Activated naive CD4-positive, alpha-beta T cell treated with anti-CD3 and anti-CD28 coated beads, Interleukin-2, amount 10 ng/mL, durations not matched to agents 7 days and 5 days (primary cell): ENCODE results near the gene CS.

ENCODE experiments used
- CTCF ChIA-PET: fragments of 350-600 bp; sonication (Branson Sonifier 250); formaldehyde crosslinking; loops from one replicate; lab custom pipeline; 2021; ENCODE audit warnings: antibody characterized with exemption; lab: Charles Lee
- DNase-seq: peaks from one replicate; pipeline ENCODE4 v3.0.0-alpha.2; 2020
- H3K27ac Mint-ChIP-seq: one replicate; pipeline ENCODE4 v1.8.0; 2021; ENCODE audit warnings: mild to moderate bottlenecking, moderate library complexity, mixed read lengths
- H3K27me3 Mint-ChIP-seq: one replicate; pipeline ENCODE4 v1.8.0; 2021; ENCODE audit warnings: mild to moderate bottlenecking, mixed read lengths
- H3K36me3 Mint-ChIP-seq: one replicate; pipeline ENCODE4 v1.8.0; 2021; ENCODE audit warnings: mixed read lengths
- H3K4me1 Mint-ChIP-seq: one replicate; pipeline ENCODE4 v1.8.0; 2021; ENCODE audit warnings: mixed read lengths
- H3K4me3 Mint-ChIP-seq: one replicate; pipeline ENCODE4 v1.8.0; 2021; ENCODE audit warnings: mild to moderate bottlenecking, moderate library complexity, mixed read lengths
- H3K9me3 Mint-ChIP-seq: one replicate; pipeline ENCODE4 v1.8.0; 2021; ENCODE audit warnings: mixed read lengths

CS gene

DNA sequence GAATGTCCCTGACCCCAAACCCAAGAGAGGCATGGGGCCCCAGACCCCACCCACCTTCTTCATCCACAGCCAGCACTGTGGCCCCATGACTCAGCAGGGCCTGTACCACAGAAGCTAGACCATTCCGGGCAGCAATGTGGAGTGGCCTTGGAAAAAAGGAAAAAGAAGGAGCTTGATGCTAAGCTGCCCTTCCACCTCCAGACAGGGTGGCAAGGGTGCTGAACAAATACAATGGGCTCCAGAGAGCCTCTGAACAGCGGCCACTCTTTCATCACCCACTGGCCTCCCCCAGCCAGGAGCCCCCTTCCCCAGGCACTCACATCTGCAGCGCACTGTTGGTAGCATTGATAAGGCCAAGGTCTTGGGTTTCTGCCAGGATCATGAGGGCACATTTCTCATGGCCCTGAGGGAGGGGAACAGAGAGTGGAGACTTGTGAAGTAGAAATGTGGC is 56.4 kb downstream of the CS start:
- H3K27ac Mint-ChIP-seq, result no peak overlapping the region
- no peak for DNase-seq
- H3K4me3 Mint-ChIP-seq, result no peak overlapping the region
- H3K27me3 Mint-ChIP-seq, result no peaks in the 10 kb centered on the region
- H3K9me3 Mint-ChIP-seq, result no peaks in the 10 kb centered on the region
- peaks cover 43% of the 10 kb centered on the region for H3K36me3 Mint-ChIP-seq
- H3K4me1 Mint-ChIP-seq, result no peaks in the 10 kb centered on the region
- CTCF ChIA-PET, result no interaction called here

GRCh38 chr12:56242986-56243385 is 57.1 kb downstream of the CS start:
- no peak overlapping the region for H3K27ac Mint-ChIP-seq
- no peaks in the 10 kb centered on the region for H3K27me3 Mint-ChIP-seq
- no peak overlapping the region for H3K4me3 Mint-ChIP-seq
- H3K9me3 Mint-ChIP-seq, result no peaks in the 10 kb centered on the region
- DNase-seq, result no peak
- no peaks in the 10 kb centered on the region for H3K4me1 Mint-ChIP-seq
- H3K36me3 Mint-ChIP-seq, result peaks cover 42% of the 10 kb centered on the region
- CTCF ChIA-PET, result no interaction called here

DNA sequence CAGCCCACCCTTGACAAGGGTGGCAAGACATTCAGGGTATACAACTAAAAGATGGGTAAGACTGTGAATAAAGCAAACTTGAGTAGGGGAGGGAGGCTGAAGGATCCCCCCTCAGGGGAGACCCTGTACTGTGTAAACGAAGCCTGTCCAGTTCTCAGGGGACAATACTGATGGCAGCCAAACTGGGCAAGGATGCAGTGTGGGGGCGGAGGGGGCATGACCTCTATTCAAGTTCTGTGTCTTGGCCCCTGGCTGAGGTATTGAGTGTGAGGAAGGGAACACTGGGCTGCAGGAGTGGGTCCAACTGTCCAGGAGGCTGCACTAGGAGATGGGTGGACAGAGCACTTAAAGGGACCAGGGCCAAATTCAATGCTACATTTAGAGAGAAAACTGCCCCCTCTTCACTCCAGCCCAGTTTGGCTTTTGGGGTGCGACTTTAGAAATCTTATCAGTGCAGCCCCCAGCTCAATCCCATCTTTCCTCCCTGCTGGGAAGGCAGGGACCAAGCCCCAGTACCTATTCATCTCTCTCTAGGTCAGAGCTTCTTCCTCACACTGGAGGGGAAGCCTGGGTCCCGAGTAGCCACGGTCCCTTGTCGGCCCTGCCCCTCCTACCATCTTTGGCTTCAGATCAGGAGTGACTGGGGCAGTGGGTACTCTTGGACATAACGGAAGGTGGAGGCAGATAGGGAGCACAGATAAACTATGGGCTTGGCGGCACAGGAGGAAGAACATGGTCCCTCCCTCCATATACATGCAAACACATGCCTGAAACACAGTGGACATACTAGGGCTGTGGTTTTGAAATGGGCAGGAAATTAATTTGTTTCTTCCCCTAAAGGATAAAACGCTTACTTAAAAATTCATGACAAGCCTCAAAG is 58.5 kb downstream of the CS start:
- no peaks in the 10 kb centered on the region for H3K4me1 Mint-ChIP-seq
- no peak for DNase-seq
- no peak overlapping the region for H3K4me3 Mint-ChIP-seq
- CTCF ChIA-PET, result no interaction called here
- H3K9me3 Mint-ChIP-seq, result no peaks in the 10 kb centered on the region
- H3K27ac Mint-ChIP-seq, result no peak overlapping the region
- no peaks in the 10 kb centered on the region for H3K27me3 Mint-ChIP-seq
- peaks cover 33% of the 10 kb centered on the region for H3K36me3 Mint-ChIP-seq

DNA sequence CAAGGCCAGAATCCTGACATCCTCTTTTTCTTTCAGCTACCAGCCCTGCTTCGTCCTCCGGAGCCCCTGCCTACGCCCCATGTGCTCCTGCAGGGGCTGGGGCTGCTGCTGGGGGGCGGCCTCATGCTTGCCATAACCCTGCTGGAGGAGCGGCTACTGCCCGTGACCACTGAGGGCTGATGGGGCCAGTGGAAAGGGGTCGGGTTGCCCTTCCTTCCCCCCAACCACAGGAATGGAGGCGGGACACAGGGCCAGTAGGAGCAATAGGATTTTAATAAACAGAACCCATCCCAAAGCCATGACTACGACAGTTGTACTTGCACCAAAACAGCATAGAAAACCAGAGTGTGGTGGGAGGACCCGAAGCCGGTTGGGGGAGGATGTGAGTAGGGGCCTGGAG is 62.6 kb downstream of the CS start:
- DNase-seq, result no peak
- H3K27ac Mint-ChIP-seq, result no peak overlapping the region
- no peaks in the 10 kb centered on the region for H3K4me1 Mint-ChIP-seq
- no peak overlapping the region for H3K4me3 Mint-ChIP-seq
- no peaks in the 10 kb centered on the region for H3K27me3 Mint-ChIP-seq
- CTCF ChIA-PET, result interaction anchor here (1.0 kb wide), 1 partner anchor 21 kb away, joined by 4 read pairs; the partner anchor contains the start of gene ANKRD52
- H3K9me3 Mint-ChIP-seq, result no peaks in the 10 kb centered on the region
- peaks cover 11% of the 10 kb centered on the region for H3K36me3 Mint-ChIP-seq

- Mint-ChIP-seq H3K9me3 (no peaks in the 10 kb centered on the region), H3K4me1 (no peaks in the 10 kb centered on the region), H3K4me3 (no peak overlapping the region), H3K27me3 (no peaks in the 10 kb centered on the region), H3K36me3 (peaks cover 6% of the 10 kb centered on the region), H3K27ac (no peak overlapping the region)
- CTCF ChIA-PET, result interaction anchor here (1.0 kb wide), 2 partner anchors 21 to 117 kb away, joined by 3 to 4 read pairs; partner anchors contain the start of gene ANKRD52
- DNase-seq, result no peak
Observed at GRCh38 chr12:56236985-56237384, 63.1 kb downstream of the CS start.

GRCh38 chr12:56236091-56236490 is 64.0 kb downstream of the CS start:
- DNase-seq, result no peak
- no peaks in the 10 kb centered on the region for H3K27me3 Mint-ChIP-seq
- no peak overlapping the region for H3K4me3 Mint-ChIP-seq
- H3K9me3 Mint-ChIP-seq, result no peaks in the 10 kb centered on the region
- CTCF ChIA-PET, result interaction anchor here (0.8 to 1.0 kb wide), 3 partner anchors 30 to 116 kb away, joined by 3 read pairs; no protein-coding TSS in a partner anchor
- H3K4me1 Mint-ChIP-seq, result no peaks in the 10 kb centered on the region
- H3K36me3 Mint-ChIP-seq, result no peaks in the 10 kb centered on the region
- no peak overlapping the region for H3K27ac Mint-ChIP-seq

DNA sequence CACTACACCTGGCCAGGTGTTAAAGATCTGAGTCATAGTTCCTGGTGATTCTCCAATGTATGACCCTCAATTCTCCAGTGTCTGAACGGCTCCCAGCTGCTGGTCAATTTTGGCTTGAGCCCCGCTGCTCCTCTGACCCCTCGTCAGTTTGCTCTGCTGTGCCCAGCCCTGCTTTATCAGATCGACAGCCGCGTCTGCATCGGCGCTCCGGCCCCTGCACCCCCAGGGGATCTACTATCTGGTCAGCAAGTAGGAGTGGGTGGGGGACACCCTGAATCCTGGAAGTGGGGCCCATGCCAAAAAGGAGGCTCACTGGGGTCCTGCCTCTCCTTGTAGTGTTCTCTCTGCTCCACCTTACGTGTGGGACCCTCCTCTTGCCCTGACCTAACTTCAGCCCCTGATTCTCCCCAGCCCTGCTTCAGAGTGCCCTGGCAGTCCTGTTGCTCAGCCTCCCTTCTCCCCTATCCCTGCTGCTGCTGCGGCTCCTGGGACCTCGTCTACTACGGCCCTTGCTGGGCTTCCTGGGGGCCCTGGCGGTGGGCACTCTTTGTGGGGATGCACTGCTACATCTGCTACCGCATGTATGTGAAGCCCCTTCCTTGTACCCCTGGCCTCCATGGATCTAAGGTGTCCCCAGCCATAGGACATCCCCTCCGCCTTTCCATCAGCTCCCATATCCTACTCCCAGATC is 65.2 kb downstream of the CS start:
- Mint-ChIP-seq H3K4me1 (no peaks in the 10 kb centered on the region), H3K36me3 (no peaks in the 10 kb centered on the region), H3K4me3 (no peak overlapping the region), H3K9me3 (no peaks in the 10 kb centered on the region), H3K27ac (no peak overlapping the region), H3K27me3 (no peaks in the 10 kb centered on the region)
- CTCF ChIA-PET, result interaction anchor here (0.8 to 1.2 kb wide), 2 partner anchors 28 to 42 kb away, joined by 3 to 4 read pairs; no protein-coding TSS in a partner anchor
- no peak for DNase-seq

GRCh38 chr12:56231184-56231582 is 68.9 kb downstream of the CS start:
- no peaks in the 10 kb centered on the region for H3K27me3 Mint-ChIP-seq
- H3K4me3 Mint-ChIP-seq, result no peak overlapping the region
- CTCF ChIA-PET, result interaction anchor here (0.7 kb wide), 2 partner anchors 15 to 45 kb away, joined by 3 read pairs; no protein-coding TSS in a partner anchor
- H3K4me1 Mint-ChIP-seq, result peaks cover 2% of the 10 kb centered on the region
- H3K36me3 Mint-ChIP-seq, result peaks cover 4% of the 10 kb centered on the region
- no peak for DNase-seq
- H3K9me3 Mint-ChIP-seq, result no peaks in the 10 kb centered on the region
- no peak overlapping the region for H3K27ac Mint-ChIP-seq

DNA sequence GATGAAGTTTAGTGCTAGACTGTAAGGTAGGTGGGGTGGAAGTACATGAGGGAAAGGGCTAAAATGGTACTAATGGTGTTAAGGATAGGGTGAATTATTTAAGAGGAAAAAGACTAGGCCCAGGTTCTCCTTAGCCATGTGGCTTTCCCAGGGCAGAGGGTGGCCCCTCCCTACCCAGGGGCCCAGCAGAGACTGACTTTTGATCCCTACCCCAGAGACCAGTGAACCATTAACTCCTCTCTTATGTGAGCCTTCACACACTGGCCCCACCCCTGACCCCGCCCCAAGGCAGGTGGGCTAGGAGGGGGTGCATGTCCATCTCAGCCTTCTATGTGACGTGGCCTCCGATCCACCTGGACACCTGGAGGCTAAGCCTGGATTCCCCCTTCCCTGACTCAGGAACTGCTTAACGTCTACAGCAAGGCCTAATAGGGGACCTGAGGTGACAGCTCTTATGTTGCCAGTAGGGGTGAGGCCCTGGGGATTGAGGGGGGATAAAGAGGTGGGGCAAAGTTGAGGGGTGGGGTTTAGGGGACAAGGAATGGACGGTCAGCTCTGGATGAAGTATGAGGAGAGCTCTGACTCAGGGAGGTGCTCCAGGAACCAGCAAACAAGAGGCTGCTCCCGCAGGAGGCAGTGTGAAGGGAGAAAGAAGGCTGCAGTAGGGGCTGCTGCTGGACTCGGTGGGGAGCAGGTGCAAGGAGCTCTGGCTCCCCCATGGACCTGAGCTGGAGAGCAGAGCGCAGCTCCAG is 69.5 kb downstream of the CS start:
- Mint-ChIP-seq H3K4me1 (peaks cover 7% of the 10 kb centered on the region), H3K4me3 (no peak overlapping the region), H3K9me3 (no peaks in the 10 kb centered on the region), H3K27me3 (no peaks in the 10 kb centered on the region), H3K27ac (no peak overlapping the region), H3K36me3 (peaks cover 6% of the 10 kb centered on the region)
- no peak for DNase-seq
- CTCF ChIA-PET, result interaction anchor here (0.6 to 0.7 kb wide), 2 partner anchors 24 to 45 kb away, joined by 3 to 4 read pairs; no protein-coding TSS in a partner anchor

- Mint-ChIP-seq H3K27me3 (no peaks in the 10 kb centered on the region), H3K27ac (no peak within 1 kb of the TSS), H3K4me1 (peaks cover 13% of the 10 kb centered on the region), H3K4me3 (no peak within 1 kb of the TSS), H3K9me3 (no peaks in the 10 kb centered on the region), H3K36me3 (peaks cover 6% of the 10 kb centered on the region)
- DNase-seq, result no peak
- CTCF ChIA-PET, result no interaction called here
Observed at GRCh38 chr12:56229916-56230431, 70.2 kb downstream of the CS start, which contains the start of gene SLC39A5. SLC39A5 (plus strand) TSS chr12:56230051; CDS start chr12:56231275, 1,224 bp downstream.

GRCh38 chr12:56229082-56229481 is 71.0 kb downstream of the CS start:
- no peak for DNase-seq
- CTCF ChIA-PET, result no interaction called here
- no peak overlapping the region for H3K27ac Mint-ChIP-seq
- no peaks in the 10 kb centered on the region for H3K27me3 Mint-ChIP-seq
- no peaks in the 10 kb centered on the region for H3K9me3 Mint-ChIP-seq
- H3K4me3 Mint-ChIP-seq, result no peak overlapping the region
- H3K4me1 Mint-ChIP-seq, result peaks cover 20% of the 10 kb centered on the region
- H3K36me3 Mint-ChIP-seq, result peaks cover 6% of the 10 kb centered on the region

GRCh38 chr12:56224954-56225353 is 75.2 kb downstream of the CS start:
- Mint-ChIP-seq H3K4me3 (peak overlapping the region; percentile 83), H3K27ac (peak overlapping the region; percentile 81), H3K9me3 (no peaks in the 10 kb centered on the region), H3K4me1 (peaks cover 52% of the 10 kb centered on the region), H3K36me3 (peaks cover 10% of the 10 kb centered on the region), H3K27me3 (no peaks in the 10 kb centered on the region)
- no peak for DNase-seq
- CTCF ChIA-PET, result no interaction called here

GRCh38 chr12:56224102-56224701 is 75.9 kb downstream of the CS start, which contains the start of gene NABP2:
NABP2 (plus strand) TSS chr12:56224342; CDS start chr12:56224857, 515 bp downstream.
- peaks cover 53% of the 10 kb centered on the region for H3K4me1 Mint-ChIP-seq
- CTCF ChIA-PET, result no interaction called here

More at GRCh38 chr12:56224102-56224701, 75.9 kb downstream of the CS start, which contains the start of gene NABP2:
- DNase-seq, result peak; percentile 97
- Mint-ChIP-seq H3K36me3 (peaks cover 10% of the 10 kb centered on the region), H3K27me3 (no peaks in the 10 kb centered on the region), H3K4me3 (peak within 1 kb of the TSS; percentile 83), H3K9me3 (no peaks in the 10 kb centered on the region), H3K27ac (peak within 1 kb of the TSS; percentile 81)
